Colon (tissue), 2 donors: Measurements from ENCODE around the gene ZNF689.
"Not testable (repeated sequence)": the region's sequence is repeated elsewhere in the genome, so short reads cannot be mapped to it uniquely, and the experiment has no call there.

Experiments
- FAIRE-seq: peaks from 2 replicates; lab custom pipeline; 2012; peaks lifted over from hg19 to GRCh38; lab: Jason Lieb, UNC
- donor health status: control.
- donor health status: control.

The ZNF689 gene

DNA sequence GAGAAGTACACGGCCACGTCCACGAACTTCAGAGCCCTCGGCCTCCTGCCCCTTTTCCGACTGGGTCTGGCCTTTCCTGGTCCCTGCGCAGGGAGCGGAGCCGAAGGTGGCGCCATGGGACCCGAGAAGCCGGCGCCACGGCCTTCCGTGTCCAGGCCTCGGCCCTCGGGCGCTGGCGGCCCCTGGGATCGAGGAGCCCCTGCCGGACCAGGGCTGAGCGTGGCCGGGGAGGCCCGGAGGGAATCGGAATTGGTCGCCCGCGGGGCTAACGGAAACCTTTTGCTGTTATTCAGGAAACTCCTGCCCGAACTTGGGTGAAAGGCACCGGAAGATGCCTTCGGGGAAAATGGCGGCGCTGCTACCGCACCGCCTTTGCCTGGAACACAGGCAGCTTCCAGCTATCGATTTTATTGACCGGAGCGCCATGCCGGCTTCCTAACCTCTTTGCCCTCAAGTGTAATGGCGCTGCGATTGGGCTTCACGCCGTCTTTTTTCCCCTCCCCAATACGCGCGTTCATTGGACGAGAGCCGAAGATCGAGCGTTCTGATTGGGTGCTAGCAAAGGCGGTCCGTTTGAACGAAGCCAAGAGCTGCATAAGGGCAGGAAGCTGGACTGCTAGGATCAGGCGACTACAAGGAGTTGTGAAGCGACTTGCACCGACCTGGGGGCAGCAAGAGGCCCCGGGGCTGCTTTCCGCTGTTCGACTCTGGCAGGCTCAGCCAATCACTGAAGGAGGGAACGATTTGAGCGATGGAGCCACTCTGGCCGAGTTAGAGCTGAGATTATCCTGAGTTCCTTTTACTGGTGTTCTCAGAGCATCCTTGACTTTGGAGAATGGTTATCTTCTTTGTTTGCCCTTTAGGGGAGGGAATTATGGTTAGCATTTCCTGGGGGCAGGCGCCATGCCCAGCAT is at the start of gene ZNF689:
ZNF689 (minus strand) TSS at position 464 of the 914 bp plus-strand sequence; CDS start at position 116, 348 bp downstream.
- no peak for FAIRE-seq

DNA sequence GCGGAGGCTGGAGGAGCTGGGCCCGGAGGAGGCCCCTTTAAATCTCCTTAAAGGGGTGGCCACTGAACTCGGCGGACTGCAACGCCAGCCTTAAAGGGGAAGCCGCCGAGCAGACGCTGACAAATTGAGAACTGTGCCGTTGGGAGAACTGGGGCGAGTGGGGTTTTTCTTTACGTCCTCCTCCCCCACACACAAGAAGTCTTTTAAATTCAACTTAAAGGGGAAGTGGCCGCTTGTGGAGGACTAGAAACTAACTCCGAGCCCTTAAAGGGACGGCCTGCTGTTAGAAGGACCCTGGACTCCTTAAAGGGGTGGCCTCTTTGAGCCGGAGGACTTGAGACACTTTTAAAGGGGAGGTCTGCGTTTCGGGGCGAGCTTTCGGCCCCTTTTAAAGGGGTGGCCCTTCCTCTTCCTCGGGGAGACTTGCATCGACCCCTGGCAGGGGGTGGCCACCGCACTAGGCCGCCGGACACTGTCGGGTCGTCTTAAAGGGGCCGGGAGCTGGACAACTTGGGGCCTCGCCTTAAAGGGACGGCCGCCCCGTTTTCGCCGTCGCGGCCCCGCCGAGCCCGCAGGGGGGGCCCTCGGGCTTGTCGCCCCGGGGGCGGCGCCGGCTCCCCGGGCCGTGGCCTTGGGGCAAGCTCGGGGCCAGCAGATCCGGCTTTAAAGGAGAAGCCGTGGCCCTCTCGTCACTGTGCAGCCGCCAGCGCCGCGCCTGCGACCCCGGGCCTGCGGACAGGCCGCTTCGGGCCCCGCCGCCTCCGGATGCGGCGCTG is 48.7 kb upstream of the ZNF689 start:
- FAIRE-seq: no peak

DNA sequence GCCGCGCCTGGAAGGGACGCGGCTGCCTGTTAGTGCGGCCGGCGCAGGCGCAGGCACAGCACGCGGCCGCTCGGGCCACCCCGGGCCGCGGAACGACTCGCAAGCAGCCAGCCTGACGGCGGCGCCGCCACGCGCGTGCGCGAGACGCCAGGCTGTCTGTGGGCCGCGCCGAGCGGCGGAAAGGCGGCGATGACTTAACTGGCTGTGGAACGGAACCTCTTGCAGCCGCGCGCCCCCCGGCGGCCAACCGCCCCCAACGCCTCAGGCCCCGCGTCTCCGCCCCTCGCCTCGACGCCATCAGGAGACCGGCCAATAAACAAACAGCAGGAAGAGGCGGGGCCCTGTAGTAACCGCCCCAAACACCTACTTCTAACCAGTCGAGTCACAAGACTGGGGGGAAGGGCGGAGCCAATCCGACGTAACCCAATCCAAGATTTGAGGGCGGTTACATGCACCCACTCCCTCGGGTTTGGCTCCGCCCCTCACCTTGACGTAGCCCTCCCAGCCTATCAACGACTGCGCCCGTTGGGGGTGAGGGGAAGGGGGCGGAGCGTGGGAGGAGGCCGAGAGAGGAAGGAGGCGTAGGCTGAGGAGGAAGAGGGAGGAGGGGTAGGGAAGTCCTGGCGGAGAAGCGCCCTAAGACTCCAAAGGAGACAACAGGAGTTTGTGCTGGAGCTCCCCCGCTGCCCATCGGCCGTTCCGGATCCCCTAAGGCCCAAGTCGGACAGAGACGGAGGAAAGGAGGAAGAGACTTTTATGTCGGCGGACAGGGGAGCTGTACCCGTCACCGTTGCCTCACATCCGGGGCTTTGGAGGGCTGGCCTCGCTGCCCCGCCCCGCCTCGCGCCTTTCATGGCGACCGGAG is 47.9 kb upstream of the ZNF689 start, which contains the start of gene FBRS:
FBRS (plus strand) TSS at position 566 of the 865 bp plus-strand sequence. CDS start 1,088 bp downstream, outside the sequence.
- peak; percentile 97 for FAIRE-seq

DNA sequence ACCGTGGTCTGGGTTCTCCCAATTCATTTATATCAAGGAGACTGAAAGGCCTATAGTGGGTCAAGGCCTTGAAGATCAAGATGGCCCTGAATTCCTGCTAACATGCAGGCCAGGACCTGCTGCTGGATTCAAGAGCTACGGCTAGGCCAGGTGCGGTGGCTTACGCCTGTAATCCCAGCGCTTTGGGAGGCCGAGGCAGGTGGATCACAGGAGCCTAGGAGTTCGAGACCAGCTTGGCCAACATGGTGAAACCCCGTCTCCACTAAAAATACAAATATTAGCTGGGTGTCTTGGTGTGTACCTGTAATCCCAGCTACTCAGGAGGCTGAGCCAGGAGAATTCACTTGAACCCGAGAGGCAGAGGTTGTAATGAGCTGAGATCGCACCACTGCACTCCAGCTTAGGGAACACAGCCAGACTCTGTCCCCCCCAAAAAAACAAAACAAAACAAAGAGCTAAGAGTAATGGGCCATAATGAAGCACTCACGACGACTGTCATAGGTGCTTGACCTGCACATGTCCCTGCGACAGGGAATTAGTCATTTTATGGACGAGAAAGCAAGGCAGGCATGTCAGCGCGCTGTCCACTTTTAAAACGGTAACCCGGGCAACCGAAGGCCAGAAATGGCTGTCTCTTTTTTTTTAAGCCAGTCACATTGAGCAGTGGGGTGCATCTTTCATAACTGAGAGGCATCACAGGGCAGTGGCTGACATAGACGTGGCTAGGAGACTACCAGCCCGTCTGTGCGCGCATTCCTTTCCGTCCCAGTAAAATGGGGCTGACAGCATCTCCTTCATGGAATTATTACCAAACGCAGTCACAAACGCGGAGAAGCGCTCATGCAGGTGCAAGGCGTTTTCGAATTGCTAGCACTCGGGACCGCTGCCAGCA is 47.0 kb upstream of the ZNF689 start:
- FAIRE-seq: no peak

DNA sequence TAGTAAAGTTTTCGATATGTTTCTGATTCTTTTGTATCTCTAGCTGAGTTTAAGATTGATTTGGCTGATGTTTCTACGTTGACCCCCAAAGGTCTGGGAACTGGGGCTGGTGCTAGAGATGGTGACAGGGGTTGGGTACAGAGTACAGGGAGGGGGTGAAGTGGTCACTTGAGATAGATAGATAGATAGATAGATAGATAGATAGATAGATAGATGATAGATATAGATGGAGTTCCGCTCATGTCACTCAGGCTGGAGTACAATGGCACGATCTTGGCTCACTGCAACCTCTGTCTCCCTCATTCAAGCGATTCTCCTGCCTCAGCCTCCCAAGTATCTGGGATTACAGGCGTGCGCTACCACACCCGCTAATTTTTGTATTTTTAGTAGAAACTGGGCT is 46.2 kb upstream of the ZNF689 start:
- FAIRE-seq: no peak

DNA sequence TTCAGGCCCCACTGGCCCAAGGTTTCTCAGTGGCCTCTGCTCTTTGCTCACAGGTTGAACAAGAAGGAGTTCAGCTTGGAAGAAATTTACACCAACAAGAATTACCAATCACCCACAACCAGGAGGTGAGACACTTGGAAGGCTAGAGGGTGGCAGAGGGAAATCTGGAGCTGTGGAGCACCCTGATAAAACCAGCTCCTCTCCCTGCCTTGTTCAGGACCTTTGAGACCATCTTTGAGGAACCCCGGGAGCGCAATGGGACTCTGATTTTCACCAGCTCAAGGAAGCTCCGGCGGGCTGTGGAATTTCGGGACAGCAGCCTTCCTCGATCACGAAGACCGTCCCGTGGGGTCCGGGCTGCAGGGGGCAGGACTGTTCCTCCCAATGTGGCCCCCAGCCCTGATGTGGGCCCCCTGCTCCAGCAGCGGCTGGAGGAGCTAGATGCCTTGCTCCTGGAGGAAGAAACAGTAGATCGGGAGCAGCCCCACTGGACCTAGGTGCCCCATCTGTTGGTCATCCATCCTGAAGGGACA is 45.7 kb upstream of the ZNF689 start:
- no peak for FAIRE-seq

DNA sequence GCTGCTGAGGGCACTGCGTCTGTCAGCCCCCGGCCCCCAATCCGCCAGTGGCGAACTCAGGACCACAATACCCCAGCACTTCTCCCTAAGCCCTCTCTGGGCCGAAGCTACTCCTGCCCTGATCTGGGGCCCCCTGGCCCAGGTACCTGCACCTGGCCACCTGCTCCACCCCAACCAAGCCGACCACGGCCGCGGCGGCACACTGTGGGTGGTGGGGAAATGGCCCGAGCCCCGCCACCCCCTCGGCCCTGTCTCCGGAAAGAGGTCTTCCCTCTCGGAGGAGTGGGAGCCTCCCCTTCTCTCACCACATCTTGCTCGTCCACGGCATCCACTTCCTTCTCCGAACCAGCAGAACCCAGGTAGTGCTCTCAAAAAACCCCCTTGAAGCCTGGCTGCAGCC is 44.7 kb upstream of the ZNF689 start:
- FAIRE-seq: no peak

DNA sequence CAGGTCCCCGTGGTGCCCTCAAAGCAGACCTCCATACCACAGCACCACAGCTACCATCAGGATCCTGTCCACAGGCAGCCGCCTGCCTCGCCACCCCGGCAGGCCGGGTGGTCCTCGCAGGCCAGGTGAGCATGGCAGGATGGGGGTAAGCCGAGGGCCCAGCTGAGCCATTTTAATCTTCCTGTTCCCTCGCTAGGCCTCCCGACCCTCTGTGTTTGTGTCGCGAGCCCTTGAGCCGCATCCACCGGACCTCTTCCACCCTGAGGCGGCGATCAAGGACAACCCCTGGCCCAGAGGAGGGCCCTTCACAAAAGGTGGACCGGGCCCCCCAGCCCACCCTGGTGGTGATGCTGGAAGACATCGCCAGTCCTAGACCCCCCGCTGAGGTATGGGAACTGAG is 42.5 kb upstream of the ZNF689 start:
- no peak for FAIRE-seq

DNA sequence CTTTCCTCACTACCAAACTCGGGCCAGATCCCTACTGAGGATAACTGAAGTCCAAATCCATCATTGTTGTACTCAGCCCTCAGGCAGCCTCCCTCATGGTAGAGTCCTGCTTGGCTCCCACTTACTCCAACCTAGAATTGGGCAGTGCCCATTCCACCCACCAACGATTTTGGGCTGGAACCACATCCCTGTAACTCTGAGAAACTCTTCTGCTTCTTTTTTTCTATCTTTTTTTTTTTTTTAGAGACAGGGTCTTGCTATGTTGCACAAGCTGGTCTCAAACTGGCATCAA is 41.8 kb upstream of the ZNF689 start:
- FAIRE-seq: no peak

DNA sequence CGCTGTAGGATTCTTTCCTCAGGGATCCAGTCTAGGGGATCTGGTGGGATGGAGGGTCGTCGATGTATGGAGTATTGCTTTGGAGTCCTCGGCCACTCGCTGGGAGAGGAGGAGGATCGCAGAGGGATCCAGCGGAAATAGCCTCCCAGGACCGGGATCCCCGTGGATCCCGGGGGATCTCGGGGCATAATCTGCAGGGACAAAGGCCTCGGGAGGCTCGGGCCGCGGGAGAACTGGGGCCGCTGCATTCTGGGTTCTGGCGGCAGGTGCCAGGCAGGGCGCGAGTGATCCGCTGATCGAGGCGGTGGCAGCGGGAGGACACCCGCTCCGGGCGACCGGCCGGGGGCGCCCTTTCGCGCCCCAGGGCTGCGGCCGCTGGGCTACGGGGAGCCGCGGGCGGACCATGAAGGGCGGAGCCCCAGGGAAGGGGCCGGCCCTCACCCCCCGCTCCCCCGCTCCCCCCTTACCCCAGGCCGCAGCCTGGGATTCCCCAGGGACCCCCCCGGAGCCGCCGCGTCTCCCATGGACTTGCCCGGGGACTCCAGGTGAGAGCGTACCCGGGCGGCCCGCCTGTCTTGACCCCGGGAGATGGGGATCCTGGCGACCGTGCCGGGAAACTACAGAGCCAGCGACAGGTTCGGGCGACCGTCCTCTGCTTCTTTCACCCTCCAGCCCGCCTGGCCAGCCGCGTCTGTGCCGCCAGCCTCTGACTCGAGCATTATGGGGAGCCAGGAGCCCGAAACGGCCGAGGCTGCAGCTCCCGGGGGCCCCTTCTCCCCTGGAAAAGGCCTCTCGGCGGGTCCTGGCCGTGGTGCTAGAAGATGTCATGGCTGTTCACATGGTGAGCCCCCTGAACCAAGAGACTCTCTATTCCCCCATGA is 41.2 kb upstream of the ZNF689 start:
- no peak for FAIRE-seq

DNA sequence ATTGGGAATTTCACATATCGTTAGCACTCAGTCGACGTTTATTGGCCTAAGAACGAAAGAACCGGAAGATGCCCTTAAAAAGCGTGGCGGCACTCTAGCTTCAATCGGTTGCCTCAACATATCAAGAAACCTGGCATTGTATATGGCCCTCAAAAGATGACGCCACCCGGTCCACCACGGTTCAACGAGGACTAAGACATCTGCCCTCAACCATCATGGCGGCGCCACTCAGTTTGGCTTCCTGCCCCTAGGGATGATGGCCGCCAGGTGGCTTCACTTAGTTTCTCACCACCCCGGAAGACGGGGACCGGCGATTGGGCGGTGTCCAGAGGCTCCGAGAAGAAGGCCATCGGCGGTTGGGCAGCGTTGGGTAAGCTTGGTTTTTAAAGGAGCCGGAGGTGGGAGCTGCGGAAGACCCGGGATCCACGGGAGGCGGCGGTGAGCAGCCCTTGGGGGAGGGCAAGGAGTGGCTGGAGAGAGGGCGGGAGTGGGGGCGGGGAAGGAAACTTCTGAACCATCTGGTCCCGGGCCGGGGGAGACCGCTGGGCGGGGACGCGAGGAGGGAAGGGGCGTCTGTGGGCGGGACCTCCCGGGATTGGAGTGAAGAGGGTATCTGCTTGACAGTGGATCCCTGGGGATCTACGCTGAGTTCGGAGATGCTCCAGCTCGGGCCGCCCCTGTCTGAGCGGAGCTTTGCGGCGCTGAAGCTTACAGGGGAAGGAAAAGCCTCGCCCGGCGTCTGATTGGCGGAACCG is 40.4 kb upstream of the ZNF689 start, which contains the start of gene PRR14:
PRR14 (plus strand) TSS at position 592 of the 755 bp plus-strand sequence. CDS start 686 bp downstream, outside the sequence.
- peak; percentile 90 for FAIRE-seq

DNA sequence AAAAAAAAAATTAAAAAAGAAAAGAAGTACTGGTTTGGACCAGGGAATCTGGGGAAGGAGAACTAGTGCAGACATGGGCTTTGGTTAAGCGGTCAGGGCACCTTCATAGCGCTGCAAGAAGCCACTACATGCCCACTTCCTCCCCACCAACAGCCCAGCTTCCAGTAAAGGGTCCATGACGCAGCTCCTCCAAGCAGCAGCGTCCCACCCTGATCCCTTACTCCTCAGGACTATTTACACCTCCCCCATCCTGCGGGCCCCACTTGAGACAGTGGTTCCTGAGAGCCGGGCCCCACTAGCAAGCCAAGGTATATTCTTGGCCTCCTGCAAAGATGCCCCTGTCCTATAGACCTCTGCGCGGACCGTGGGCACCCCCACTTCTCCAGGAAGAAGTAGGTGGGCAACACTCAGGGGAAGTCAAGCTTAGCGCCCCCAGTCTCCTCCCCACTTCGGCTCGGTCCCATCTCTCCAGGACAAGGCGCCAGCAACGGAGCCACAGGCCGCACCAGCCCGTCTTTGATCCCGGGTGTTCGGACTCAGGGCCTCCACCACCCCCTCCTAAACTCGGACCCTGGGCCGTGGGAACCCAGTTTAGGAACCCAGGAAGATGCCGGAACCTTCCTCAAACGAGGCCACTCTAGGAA is 39.7 kb upstream of the ZNF689 start:
- FAIRE-seq: no peak

DNA sequence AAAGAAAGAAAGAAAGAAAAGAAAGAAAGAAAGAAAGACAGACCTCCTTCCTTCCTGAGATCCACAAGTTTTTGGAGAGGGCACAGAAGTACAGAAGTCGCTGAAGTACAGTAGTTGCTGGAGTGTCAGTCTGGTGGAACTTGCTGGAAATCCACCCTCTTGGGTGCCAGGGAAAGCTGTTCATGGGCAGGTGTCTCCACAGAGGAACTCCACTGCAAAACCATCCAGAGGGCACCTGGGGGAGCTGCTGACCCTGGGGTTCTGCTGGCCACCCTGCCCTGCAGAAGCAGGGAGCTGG is 37.0 kb upstream of the ZNF689 start:
- no peak for FAIRE-seq

DNA sequence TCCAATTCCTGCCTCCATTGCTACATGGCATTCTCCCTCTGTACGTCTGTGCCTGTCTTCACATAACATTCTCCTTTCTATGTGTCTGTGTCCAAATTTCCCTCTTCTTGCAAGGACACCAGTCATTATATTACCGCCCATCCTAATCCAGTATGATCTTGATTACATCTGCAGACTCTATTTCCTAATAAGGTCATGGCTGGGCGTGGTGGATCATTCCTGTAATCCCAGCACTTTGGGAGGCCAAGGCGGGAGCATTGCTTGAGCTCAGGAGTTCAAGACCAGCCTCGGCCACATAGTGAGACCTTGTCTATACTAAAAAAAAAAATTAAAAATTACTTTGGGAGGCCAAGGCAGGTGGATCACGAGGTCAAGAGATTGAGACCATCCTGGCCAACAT is 35.5 kb upstream of the ZNF689 start:
- FAIRE-seq: no peak

DNA sequence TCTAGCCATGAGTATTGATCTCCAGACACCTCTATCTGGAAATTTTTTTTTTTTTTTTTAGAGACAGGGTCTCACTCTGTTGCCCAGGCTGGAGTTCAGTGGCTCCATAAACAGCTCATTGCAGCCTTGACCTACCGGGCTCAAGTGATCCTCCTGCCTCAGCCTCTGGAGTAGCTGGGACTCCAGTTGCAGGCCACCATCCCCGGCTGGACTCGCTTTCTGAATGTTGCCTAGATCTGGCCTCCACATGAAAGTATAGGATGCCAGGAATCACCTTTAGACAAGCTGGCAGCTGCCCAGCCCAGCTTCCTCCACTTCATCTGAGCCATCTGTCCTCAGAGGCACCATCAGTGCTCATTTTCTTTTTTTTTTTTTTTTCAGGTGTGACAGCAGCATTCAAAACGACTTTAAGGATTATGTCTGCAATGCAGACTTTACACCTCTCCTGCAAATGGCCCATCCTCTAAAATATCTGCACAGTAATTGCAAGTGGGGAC is 34.2 kb upstream of the ZNF689 start:
- no peak for FAIRE-seq

DNA sequence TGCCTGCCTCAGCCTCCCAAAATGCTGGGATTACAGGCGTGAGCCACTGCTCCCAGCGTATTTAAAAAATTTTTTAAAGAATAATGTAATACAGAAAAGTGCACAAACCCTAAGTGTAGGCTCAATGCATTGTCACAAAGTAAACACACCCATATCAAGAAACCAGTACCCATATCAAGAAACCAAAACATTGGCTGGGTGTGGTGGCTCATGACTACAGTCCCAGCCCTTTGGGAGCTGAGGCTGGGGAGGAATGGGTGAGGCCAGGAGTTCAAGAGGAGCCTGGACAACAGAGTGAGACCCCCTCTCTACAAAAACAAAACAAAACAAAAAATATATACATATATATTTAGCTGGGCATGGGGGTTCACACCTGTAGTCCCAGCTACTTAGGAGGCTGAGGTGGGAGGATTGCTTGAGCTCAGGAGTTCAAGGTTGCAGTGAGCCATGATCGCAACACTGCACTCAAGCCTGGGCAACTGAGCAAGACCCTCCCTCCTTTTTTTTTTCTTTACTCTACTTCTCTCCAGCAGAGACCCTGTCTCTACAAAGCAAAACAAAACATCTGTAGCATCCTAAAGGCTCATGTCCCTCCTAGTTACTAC is 31.3 kb upstream of the ZNF689 start:
- no peak for FAIRE-seq

DNA sequence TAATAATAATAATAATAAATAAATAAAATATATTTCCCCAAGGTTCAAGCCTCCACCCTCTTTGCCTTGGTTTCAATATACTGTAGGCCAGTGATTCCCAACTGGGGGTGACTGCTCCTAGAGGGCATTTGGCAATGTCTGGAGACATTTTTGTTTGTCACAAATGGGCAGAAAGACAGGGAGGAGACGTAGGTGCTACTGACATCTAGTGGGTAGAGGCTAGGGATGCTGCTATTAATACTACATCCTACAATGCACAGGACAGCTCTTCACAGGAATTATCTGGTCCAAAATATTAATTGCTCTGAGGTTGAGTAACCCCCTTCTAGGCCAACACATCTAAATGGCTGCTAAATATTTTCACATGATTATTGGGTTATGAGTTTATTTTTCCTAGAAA is 27.8 kb upstream of the ZNF689 start:
- FAIRE-seq: no peak

DNA sequence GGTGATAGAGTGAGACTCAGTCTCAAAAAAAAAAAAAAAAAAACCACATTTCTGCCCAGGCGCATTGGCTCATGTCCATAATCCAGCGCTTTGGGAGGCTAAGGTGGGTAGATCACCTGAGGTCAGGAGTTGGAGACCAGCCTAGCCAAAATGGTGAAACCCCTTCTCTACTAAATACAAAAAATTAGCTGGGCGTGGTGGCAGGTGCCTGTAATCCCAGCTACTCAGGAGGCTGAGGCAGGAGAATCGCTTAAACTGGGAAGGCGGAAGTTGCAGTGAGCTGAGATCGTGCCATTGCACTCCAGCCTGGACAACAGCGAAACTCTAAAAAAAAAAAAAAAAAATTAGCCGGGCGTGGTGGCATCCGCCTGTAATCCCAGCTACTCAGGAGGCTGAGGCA is 26.9 kb upstream of the ZNF689 start:
- FAIRE-seq: not testable (repeated sequence)
